ENCODE data around the gene KAT8.

GRCh38 chr16:31093132-31093703 is 24.2 kb upstream of the KAT8 start:
- TF ChIP-seq, protein P1, sequence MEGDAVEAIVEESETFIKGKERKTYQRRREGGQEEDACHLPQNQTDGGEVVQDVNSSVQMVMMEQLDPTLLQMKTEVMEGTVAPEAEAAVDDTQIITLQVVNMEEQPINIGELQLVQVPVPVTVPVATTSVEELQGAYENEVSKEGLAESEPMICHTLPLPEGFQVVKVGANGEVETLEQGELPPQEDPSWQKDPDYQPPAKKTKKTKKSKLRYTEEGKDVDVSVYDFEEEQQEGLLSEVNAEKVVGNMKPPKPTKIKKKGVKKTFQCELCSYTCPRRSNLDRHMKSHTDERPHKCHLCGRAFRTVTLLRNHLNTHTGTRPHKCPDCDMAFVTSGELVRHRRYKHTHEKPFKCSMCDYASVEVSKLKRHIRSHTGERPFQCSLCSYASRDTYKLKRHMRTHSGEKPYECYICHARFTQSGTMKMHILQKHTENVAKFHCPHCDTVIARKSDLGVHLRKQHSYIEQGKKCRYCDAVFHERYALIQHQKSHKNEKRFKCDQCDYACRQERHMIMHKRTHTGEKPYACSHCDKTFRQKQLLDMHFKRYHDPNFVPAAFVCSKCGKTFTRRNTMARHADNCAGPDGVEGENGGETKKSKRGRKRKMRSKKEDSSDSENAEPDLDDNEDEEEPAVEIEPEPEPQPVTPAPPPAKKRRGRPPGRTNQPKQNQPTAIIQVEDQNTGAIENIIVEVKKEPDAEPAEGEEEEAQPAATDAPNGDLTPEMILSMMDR (IDR thresholded peaks at IDR 0.05) = no peak
- TF ChIP-seq POLR2A (IDR thresholded peaks at IDR 0.05) = no peak

All from uterus (tissue), 2 donors.